A549 (cell line): Measurements from ENCODE around the gene DDI2.

ENCODE experiments used
- BCL3 ChIP-seq: fragments of >200 bp; sonication (Bioruptor Twin); formaldehyde crosslinking; IDR thresholded peaks from 3 replicates; pipeline ENCODE4 v1.6.1; 2016
- CTCF ChIP-seq: fragments of >200 bp; sonication (Bioruptor Twin); formaldehyde crosslinking; IDR thresholded peaks from 3 replicates; pipeline ENCODE4 v1.5.1; 2016
- EP300 ChIP-seq, 2 experiments: fragments of >200 bp; sonication (Bioruptor Twin); formaldehyde crosslinking; IDR thresholded peaks; 2 replicates in 1 of 2; 3 replicates in 1 of 2; pipeline ENCODE4 v1.6.1; 2016 to 2017
- ZSCAN20 ChIP-seq: fragments of 250-450 bp; sonication (Bioruptor Pico); IDR thresholded peaks from 2 replicates; pipeline ENCODE4 v1.8.0; 2022; ENCODE audit warnings: mild to moderate bottlenecking, moderate library complexity

GRCh38 chr1:15714406-15715136 is 97.3 kb downstream of the DDI2 start:
- TF ChIP-seq ZSCAN20 (CRISPR knock-in tag) (no peak), EP300 (IDR thresholded peaks at IDR 0.05) (no peak), BCL3 (no peak), CTCF (no peak)
